Iris pigment epithelial cell (primary cell): Measurements from ENCODE around the gene SHISAL2A.

Experiments used
- DNase-seq: peaks from one replicate; pipeline ENCODE4 v3.0.0-alpha.2; 2011; ENCODE audit warnings: low read depth

The SHISAL2A gene

DNA sequence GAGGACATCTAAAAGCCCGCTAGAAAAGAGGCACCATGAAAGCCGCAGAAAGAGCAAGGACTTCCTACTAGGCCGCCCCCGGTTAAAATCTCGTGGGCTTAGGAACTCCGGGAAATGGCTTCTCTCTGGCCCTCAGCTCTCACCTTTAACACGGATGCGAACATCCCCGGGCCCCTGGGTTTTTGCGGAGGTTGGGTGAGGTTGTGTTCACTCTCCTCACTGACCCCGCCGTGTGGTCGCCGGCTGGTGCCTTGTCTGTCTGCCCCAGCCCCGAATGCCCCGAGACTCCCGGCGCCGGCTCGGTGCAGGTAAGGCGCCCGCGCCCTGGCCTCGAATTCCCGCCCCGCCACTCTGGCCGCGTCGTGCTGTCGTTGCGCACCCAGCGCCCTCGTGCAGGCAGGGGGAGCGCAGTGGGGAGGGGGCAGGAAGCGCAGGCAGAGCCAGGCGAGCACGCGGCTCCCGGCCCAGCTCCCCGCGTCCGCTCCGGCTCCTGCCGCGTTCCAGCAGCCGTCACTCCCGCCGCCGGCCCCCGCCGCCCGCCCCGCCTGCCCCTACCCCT is at the start of gene SHISAL2A:
SHISAL2A (plus strand) TSS at position 437 of the 559 bp plus-strand sequence. CDS start 326 bp downstream, outside the sequence.
- no peak for DNase-seq

DNA sequence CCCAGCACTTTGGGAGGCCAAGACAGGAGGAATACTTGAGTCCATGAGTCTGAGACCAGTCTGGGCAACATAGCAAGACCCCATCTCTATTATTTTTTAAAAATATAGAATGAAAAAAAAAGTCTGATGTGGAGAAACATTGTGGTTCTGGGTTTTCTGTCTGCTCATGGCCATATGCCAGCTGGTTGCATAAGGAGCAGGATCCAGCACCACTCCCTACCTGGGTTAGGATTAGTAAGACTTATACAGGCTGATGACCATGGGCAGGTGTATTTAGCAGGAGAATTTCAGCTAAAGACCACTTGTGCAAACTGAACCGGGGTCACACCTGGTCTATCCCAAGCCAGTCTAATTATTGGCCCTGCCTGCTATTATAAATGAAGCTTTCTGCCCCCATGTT is 47.5 kb upstream of the SHISAL2A start:
- no peak for DNase-seq

DNA sequence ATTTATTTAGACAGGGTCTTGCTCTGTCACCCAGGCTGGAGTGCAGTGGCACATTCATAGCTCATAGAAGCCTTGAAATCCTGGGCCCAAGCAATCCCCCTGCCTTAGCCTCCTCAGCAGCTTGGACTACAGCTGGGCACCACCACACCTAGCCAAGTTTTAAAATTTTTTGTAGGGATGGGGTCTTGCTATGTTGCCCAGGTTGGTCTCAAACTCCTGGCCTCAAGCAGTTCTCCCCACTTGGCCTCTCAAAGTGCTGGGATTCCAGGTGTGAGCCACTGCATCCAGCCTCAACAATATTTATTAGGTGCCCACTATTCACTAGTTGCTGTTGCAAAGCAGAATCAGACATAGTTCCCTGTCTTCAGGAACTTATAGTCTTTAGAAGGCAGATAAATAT is 44.9 kb upstream of the SHISAL2A start:
- no peak for DNase-seq

DNA sequence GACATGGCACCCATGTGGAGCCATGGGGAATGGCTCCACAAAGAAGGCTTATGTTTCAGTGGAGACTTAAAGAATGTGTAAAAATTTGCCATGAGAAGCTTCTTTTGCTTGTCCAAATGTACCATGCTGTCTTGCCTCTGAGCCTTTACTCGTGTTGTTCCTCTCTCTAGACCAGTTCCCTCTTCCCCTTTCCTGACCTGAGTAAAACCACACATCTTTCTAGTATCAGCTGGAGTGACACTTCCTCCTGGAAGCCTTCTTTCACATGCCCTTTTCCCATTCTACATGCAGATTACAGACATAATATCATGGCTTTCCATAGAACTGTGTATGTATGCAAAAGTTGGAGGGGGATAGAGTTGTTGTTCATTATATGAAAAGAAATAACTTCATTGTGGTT is 44.4 kb upstream of the SHISAL2A start:
- no peak for DNase-seq

DNA sequence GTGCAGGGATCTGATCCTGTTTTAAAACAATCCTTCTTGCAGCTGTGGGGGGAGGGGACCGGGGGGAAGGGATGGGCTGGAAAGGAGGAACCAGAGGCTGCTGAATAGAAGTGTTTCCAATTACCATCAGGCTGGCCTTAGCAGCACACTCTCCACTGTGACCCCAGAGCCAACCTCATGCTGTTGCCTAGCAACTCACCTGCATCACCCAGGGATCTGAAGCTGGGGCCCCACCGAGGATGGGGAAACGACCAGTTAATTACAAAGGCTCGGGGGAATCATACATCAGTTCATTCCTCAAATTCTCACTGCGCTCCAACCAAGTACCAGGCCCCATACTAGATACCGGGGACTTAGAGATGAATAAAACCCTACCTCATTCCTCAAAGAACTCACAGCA is 42.7 kb upstream of the SHISAL2A start:
- no peak for DNase-seq

DNA sequence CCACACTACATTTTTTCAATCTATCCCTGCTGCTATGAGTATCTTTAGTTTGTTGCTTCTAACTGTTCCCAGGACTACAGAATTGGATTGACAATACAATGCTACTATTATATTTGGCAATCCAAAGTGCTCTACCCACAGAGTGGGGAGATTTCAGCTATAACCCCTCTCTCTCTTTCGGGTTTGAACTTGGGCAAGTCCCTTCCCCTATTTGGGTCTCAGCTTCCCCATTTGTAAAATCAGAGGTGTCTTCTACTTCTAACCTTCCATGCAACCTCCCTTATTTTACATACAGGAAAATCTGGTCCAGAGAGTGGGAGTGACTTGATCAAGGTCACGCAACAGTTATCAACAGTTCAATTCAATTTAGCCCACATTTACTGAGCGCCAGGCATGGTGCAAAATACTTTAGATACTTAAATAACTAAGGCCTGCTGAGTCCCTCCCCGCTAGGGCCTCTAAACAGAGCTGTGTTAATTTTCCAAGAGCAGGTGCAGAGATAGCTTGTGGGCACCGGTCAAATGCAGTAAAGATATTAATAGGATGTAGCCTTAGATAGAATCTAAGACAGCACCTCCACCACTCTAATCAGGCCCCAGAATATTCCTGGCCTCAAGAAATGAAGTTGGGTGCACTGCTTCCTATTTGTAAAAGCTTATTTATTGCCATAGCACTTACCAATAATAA is 40.2 kb upstream of the SHISAL2A start:
- DNase-seq: no peak

DNA sequence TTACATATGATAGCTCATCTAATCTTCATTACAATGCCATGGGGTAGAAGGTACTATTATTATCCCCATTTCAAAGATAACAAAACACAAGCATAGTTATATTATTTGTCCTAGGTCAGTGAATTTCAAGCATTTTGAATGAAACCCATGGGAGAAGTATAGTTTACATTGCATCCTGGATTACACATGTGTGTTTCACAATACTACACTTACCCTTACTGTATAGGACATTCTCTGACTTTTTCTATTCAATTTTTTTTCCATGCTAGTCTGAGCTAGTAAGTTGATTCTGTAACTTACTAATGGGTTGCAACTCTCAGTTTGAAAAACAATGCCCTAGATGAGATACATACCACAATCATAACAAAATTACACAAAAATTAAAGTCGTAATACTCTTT is 39.5 kb upstream of the SHISAL2A start:
- no peak for DNase-seq

DNA sequence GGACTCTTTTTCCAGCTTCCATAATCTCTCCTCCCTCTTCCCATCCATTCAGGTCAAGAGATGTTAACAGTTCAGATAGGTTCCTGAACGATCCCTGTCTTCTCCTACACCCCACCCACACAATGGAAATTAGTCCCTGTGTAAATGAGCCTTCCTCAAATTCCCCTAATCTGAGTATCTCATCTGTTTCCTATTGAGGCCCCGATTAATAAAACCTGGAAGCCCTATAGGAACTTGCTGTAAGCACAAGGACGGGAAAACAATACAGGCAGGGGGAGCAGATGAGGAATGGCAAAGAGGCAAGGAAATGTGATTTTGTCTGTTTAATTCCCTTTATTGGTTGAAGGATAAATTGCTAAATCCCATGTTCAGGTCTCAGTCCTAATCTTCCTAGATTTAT is 37.9 kb upstream of the SHISAL2A start:
- DNase-seq: no peak

DNA sequence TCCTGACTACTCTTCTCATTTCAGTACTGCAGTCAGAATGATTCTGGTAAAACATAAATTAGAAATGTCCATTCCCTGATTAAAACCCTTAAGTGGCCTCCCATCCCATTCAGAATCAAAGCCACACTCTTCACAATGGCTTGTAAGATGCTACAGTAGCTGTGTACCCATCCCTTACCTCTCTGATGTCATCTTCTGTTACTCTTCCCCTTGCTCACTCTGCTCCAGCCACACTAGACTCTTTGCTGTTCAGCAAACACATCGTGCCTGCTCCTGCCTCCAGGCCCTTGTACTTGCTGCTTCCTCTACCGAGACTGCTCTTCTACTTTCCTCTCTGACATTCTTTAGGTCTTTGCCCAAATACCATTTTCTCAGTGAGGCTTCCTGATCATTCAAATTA is 35.1 kb upstream of the SHISAL2A start:
- DNase-seq: no peak

DNA sequence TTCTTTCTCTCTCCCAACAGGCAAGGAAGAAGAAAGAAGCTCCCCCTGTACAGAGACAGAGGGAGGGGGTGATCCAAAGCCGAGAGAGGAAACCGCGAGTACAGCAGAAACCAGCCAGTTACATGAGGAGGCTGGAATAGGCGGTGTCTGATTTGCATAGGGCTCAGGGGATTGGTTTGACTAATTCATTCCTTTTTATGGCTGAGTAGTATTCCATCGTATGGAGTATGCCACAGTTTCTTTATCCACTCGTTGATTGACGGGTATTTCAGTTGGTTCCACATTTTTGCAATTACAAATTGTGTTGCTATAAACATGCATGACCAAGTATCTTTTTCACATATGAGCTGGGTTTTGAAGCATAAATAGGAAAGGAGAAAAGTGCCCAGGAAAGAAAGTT is 34.2 kb upstream of the SHISAL2A start:
- DNase-seq: no peak

DNA sequence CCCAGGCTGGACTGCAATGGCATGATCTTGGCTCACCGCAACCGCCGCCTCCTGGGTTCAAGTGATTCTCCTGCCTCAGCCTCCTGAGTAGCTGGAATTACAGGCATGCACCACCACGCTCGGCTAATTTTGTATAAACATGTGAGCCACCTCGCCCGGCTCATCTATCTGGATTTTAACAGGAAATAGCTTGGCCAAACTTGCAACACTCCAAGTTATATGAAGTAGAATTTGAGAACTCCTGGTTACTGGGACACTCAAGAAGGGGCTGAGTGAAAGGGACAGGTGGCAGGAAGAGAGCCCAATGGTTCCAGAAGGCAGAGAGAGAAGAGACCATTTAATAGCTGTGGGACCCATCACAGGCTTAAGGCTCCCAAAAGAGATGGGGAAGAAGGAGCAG is 33.7 kb upstream of the SHISAL2A start:
- no peak for DNase-seq

DNA sequence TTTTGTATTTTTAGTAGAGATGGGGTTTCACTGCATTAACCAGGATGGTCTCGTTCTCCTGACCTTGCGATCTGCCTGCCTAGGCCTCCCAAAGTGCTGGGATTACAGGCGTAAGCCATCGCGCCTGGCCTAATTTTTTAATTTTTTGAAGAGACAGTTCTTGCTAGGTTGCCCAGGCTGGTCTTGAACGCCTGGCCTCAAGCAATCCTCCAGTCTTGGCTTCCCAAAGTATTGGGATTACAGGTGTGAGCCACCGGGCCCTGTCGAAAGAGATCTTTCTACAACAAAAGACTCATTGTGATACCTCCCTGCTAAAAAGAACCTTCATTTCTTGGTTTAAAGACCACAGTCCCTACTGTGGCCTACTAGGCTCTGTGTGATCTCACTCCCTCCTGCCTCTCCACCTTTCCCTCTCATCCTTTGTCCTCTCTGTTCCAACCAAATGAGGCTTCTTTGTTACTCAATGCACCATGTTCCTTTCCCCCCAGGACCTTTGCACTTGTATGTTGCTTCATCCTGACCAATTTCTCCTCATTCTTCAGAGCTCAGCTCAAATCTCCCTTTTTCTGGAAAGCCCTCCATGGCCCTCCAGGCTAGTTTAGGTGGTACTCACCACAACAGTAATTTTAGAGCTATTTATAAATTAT is 32.3 kb upstream of the SHISAL2A start:
- no peak for DNase-seq

DNA sequence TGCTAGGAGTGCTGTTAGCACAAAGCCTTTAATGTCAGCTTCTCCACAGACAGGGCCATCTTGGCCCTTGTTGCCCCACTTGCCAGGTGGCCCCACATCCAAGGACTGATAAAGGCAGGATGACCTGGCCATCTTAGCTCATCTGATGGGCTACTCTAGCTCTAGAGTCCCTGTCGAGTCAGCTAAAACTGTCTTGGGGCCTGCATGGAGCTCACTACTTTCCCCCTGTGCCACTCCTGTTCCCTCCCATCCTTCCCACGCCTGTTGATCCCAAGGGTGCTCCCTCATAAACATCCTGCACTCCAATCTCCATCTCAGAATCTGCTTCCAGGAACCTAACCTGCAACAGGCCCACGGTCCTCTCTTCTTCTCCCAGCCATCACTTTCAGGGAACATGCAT is 31.4 kb upstream of the SHISAL2A start:
- DNase-seq: no peak

DNA sequence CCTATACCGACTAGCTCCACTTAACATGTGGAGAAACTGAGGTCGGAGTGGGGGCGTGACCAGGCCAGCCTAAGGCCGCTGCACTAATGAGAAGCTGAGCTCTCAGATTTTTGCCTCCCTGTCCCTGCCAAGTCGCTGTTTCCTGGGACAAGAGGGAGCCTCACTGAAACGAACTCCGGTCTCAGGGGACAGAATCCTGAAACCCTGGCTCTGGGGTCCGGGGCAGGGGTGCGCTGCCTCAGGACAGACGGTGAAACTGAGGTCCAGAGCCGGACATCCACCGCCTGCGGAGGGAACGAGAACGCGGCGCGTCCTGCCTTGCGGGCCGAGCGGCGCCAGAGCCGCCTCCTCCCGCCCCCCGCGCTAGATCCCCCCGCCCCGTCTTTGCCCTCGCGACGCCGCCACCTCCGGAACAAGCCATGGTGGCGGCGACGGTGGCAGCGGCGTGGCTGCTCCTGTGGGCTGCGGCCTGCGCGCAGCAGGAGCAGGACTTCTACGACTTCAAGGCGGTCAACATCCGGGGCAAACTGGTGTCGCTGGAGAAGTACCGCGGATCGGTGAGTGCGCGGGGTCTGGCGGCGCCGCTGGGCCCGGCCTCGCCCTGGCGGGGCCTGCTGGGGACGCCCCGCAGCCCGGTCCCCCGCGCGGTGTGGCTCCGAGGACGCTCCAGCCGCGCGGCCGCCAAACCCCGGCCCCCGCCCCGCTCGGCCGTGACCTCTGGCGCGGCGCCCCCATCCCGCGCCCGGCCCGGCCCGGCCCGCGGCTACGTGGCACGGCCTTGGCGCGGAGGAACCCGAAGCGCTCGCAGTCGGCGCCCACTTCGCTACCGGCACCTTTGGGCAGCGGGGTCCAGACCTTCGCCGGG is 30.7 kb upstream of the SHISAL2A start, which contains the start of gene GPX7:
GPX7 (plus strand) TSS at position 381 of the 865 bp plus-strand sequence; CDS start at position 420, 39 bp downstream.
- DNase-seq: peak; percentile 47

DNA sequence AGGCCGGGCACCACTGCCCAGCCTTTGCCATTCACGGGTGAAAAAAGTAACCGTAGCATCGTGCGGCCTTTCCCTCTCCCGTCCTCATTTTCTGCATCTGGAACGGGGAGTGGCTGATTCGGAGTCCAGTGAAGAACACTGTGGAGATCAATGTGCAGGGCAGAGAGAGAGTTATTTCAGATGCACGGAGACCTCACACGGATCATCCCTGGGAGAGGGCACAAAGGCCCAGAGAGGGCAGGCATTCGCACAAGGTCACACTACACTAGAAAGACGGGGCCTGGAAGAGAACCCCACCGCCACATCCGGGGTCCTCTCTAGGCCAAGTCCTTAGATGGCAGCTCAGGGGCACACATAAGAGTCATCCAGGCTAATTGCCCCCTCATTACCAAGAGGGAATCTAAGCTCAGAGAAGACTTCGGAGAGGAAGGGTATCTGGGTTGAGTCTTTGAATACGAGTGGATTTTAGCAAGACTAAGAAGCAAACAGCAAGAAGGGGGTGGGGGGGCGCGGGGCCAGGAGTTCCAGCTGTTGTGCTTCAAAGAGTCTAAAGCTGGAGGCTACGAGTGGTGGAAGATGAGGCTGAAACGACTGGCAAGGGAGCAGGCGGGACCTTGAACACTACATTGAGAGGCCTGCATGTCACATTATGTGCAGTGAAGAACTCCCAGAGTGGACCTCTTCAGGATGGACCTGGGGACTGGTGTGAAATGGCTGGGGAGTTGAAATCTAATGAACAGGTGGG is 29.9 kb upstream of the SHISAL2A start:
- DNase-seq: peak; percentile 15

DNA sequence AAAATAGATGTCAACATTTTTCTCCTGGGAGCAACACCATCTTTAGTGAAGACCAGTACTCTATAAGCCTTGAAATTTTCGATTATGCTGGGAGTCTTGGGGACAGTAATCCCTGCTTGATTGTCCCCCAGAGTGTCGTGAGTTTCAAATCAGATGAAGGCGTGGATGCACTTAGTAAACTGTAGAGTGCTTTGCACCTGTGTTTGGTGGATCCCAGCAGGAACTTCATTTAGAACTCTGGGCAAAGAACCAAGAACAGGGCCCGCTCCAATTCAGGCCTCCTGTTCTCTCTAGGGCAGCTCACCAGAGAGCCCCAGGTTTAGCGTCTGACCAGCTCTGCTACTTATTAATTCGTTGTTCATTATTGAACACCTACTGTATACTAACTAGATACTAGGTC is 29.3 kb upstream of the SHISAL2A start:
- DNase-seq: no peak

DNA sequence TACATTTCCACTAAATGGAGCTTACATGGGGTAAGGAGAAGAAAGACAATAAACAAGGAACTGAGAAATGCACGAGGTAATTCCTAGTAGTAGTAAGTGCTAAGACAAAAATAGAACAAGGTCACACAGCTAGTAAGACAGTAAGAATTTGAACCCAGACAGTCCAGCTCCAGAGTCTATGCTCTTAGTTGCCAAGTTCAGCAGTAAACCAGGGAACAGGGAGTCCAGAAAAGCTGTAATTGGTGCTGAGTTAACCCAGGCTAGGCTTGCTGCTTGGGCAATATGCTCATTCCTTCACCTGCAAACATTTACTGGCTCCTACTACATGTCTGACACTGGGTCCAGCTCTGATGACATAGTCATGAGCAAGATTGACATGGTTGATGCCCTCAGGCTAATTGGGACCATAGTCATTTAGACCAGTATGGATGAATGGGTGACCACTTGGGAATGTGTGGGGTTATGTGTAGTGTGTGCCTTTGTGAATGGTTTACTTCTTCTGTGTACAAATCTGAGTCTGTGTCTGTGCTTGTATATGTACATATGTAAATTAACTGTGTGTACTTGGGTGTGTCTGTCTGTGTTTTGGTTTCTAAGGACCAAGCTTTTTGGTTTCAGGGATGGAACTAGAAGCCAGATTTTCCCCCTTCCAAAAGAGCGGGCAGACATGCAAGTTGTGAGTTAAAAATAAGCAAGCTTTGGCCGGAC is 28.8 kb upstream of the SHISAL2A start:
- DNase-seq: peak; percentile 25

DNA sequence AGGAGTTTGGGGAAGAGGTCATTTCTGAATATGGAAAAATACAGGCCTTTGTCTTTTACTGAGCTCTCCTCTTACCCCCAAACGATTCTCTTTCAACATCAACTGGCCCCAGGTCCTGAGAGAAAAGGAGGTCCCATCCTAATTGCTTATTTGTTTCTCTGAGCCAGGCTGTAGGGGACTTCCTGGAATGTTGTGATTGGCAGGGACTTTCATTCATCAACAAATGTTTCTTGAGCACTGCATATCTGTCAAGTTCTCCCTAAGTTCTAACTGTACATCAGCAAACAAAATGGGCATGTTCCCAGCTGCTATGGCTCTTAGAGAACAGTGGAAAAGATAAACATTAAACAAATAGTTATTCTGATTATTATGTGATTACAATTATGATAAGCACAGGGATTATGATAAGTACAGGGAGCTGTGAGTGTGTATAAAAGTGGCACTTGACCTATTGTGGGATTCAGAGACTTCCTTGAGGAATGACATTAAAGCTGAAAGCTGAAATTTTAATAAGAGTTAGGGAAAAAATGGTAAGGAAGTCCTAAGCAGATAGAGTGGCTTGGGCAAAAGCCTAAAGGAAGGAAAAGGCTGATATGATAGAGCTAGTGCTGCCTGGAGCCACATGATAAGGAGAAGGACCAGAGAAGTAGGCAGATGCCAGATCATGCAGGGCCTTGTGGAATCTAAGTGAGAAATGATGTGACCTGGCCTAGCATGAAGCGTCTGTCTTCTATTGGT is 19.2 kb upstream of the SHISAL2A start:
- DNase-seq: peak; percentile 23

DNA sequence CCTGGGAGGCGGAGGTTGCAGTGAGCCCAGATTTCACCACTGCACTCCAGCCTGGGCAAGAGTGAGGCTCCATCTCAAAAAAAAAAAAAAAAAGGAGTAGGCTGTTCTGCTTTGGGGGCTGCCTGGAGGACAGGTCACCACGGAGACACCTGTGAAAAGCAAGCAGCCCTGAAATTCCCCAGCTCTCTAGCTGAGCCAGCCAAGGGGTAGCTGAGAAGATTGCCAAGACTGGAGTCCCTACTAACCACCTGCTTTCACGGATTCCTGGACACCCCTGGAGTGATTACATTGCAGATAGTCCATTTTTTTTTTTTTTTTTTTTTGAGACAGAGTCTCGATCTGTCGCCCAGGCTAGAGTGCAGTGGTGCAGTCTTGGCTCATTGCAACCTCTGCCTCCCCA is 18.3 kb upstream of the SHISAL2A start:
- no peak for DNase-seq

DNA sequence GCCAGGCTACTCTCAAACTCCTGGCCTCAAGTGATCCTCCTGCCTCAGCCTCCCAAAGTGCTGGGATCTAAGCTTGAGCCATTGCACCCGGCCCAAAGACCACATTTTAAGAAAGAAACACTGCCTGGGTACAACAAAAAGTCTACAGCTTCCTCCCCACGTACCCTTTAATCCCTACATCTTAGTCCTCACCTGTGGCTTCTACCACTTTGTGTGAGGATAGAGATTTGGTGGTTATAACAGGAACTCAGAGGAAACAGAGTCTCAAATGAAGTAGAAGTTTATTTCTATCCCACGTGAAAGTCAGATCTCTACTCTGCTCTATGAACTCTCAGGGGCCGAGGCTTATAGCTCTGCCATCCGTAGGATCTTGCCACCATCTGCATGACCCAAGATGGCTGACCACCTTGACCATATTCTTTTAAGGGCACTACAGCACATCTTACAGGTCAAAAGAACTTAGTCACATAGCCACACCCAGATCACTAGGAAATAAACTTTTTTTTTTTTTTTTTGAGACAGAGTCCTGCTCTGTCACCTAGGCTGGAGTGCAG is 17.4 kb upstream of the SHISAL2A start:
- DNase-seq: no peak
